Putamen (tissue), 1 donor: ENCODE data around the gene ST6GALNAC3.
A peak's percentile ranks its signal among the peaks of the same experiment; 100 is the strongest.

Experiments
- DNase-seq: peaks from one replicate; pipeline ENCODE4 v3.0.0-alpha.2; 2016; ENCODE audit warnings: low spot score

ST6GALNAC3 gene

DNA sequence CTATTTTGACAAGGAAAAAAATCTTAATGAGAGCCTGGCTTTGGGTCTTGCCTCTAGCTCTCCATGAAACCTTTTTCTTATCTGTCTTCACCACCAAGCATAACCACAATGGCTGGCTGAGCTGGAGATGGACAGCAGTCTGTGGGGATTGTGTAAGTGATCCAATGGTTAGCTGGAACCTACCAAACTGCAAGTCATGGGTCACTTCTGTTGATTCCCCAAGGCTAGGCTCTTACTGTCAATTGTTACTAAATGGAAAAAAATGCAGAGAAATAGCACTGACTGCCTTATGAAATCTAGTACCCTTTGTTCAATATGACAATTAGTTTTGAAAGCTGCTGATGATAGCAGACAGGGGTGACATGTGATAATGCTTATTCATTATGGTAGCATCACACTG, 359.0 kb downstream of the ST6GALNAC3 start:
- no peak for DNase-seq

DNA sequence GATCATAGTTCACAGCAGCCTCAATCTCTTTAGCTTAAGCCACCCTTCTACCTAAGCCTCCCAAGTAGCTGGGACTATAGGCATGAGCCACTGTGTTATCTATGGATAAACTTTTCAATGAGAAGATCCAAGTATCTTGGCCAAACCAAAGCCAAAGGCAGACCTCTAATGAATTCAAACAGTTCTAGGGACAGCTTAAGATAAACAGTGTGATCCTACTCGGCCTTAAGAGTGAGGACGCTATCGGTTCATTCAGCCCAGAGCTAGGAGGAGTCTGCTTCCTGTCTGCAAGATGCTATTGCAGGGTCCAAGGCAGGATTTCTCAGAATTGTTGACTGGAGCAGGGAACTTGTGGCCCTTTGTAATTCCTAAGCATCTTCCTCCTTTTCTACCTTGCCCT, 368.7 kb downstream of the ST6GALNAC3 start:
- no peak for DNase-seq

- DNase-seq, result no peak
Observed at GRCh38 chr1:76444773-76445172, 370.2 kb downstream of the ST6GALNAC3 start.

DNA sequence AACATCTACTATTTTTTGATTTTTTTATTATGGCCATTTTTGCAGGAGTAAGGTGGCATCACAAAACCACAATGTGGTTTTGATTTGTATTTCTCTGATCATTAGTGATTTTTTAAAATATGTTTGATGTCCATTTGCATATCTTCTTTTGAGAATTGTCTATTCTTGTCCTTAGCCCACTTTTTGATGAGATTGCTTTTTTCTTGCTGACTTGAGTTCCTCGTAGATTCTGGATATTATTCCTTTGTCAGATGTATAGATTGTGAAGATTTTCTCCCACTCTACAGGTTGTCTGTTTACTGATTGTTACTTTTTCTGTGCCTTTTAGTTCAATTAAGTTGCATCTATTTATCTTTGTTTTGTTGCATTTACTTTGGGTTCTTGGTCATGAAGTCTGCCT, 375.7 kb downstream of the ST6GALNAC3 start:
- no peak for DNase-seq

- peak; percentile 80 for DNase-seq
Observed at GRCh38 chr1:76463278-76463677, 388.7 kb downstream of the ST6GALNAC3 start.

DNA sequence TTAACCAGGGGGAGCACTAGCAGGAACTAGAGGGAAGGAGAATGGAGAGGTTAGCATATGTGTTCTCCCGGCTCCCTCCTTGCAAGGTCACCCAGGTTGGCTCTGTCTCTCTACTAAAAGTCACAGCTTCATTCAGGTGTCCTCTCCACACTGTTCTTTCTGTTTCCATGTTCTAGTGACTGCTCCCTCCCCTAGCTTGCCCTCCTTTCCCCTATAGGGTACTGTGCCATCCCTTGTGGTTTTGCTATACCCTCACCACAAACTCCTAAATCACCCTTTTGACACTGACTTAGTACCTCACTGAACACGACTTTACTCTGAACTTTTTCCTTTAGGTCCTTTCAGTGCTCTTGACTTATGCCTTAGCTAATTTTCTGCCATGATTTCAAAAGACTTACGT, 389.3 kb downstream of the ST6GALNAC3 start:
- no peak for DNase-seq

GRCh38 chr1:76465030-76465429, 390.5 kb downstream of the ST6GALNAC3 start:
- no peak for DNase-seq

DNA sequence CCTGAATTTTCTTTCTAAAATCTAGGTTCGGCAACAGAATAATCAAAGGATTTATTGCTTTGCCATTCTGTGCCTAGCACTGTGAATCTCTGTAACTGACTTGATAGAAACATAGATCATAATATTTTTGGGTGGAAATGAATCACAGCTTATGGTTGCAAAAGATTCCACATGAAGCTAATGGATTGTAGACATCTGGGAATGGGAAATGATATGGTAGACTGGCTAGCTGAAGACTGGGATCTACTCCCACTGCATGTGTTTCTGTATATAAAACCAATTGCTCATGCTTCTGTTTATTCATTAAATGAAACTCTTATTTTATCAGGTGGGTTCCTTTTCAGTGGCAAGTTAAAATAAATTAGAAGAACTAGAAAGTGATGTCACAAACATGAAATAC, 395.6 kb downstream of the ST6GALNAC3 start:
- no peak for DNase-seq

DNA sequence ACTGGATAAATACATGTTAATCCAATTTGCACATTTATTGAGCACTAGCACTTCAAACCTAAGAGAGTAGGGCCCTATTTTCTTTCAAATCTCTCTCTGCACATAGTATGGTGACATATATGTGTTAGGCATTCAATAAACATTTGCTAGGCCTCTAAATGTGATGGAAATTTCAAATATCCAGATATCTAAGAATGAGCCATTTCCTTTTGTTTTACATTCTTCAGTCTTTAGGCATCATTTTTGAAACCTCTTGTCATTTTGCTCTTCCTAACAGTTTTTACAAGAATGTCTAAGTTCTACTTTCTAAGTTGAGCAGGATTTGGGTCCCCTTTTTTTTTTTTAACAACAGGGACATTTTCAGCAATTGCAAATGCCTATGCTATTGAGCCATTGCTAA, 397.0 kb downstream of the ST6GALNAC3 start:
- no peak for DNase-seq

DNA sequence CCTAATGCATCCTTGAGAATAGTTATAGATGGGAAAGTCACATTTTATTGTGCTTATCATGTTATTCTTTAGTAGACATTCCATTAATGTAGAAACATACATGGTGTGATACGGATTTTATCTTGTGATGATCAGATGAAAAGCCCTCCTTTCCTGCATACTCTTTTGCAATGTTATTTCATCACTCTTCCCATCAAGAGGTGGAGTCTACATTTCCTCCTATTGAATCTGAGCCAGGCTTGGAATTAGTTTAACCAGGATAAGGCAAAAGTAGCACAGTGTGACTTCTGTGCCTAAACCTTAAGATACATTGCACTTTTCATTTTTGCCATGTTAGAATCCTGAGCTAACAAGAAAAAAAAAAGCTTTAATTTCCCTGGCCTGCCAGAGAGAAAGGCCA, 399.0 kb downstream of the ST6GALNAC3 start:
- no peak for DNase-seq

DNA sequence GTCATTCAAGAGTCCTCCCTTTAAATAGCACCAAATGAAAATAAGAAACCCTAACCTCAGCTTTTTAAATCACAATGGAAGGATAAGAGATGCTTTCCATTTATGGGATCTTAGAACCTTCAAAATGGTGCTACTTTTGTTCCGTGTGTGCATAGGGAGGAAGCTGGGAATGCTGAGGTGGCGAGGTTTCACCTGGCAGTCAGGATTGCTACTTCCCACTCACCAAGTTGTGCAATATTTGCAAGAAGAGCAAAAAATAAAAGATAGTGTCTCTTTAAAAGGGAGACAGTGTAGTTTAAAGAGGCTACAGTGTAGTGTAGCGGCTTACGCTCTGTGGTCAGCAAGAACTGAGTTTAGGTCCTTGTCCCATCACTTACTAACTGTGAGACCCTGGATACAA, 400.4 kb downstream of the ST6GALNAC3 start:
- peak; percentile 47 for DNase-seq

- no peak for DNase-seq
Observed at GRCh38 chr1:76477156-76477555, 402.6 kb downstream of the ST6GALNAC3 start.

DNA sequence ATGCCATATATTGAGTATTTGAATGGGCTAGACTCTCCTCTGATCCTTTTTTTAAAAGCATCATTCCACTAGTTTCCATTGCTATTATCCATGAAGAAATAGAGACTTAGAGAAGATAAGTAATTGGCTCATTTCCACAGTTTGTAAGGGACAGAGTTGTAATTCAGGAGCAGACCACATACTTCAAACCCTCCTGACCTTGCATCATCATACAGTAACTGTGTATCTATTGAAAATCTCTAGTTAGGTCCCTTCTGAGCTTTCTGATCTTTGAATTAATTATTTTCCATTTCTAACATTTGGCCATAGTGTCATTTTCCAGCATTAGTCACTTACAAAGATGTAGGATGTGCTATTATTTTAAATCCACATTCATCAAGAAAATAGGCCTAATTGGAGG, 406.3 kb downstream of the ST6GALNAC3 start:
- no peak for DNase-seq

- DNase-seq, result no peak
Observed at GRCh38 chr1:76481672-76482071, 407.1 kb downstream of the ST6GALNAC3 start.

DNA sequence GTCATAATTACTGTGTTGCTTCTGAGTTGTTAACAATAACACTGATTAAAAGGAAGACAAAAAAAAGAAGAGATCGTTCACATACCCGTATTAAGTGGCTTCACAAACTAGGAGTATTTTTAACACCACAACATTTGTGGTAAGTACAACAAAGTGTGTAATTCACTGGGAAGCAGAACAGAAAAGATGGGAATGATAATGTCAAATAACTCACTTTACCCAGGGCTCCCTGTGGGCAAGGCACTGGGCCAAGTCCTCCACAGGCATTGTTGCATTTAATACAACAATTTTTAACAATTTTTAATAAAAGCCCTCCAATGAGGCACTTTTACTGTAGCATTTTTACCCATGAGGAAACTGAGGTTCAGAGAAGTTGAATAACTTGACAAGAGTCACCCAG, 407.7 kb downstream of the ST6GALNAC3 start:
- DNase-seq, result no peak

DNA sequence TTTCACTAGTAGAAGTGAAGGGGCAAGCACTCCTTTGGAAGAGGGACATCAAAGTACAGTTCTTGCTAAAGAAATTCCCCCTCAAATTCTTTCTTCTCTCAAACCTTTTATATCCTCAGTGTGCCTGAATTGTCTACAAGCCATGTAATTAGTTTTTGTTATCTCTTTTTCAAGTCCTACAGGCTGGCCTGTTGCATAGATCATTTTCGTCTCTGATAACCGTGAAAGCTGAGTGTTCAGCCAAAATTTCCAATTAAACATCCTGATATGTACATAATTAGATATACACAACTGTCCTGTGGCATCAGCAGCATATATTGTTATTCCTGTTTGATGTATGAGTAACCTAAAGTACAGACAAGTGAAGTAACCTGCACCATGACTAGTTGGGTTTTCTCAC, 417.2 kb downstream of the ST6GALNAC3 start:
- DNase-seq, result no peak

GRCh38 chr1:76492752-76493430, 418.3 kb downstream of the ST6GALNAC3 start:
- DNase-seq, result no peak

GRCh38 chr1:76494807-76495206, 420.3 kb downstream of the ST6GALNAC3 start:
- DNase-seq, result no peak

- no peak for DNase-seq
Observed at GRCh38 chr1:76496871-76497270, 422.3 kb downstream of the ST6GALNAC3 start.

DNA sequence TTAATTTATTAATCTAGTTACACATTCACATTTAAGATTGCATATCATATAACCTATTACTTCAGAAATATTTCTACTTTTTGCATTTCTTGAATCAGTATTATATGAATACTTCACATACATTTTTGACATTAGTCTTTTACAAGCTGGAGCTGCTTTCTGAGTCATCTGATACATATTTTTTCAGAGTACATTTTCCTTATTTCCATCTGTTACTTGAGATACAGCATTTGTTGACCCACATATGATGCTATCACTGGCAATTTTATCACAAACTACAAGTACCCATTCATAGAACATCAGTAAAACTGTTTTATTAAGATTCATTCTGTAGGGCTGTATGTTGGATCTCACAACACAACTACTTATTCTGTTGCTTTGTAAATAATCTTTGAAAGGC, 425.6 kb downstream of the ST6GALNAC3 start:
- no peak for DNase-seq

DNA sequence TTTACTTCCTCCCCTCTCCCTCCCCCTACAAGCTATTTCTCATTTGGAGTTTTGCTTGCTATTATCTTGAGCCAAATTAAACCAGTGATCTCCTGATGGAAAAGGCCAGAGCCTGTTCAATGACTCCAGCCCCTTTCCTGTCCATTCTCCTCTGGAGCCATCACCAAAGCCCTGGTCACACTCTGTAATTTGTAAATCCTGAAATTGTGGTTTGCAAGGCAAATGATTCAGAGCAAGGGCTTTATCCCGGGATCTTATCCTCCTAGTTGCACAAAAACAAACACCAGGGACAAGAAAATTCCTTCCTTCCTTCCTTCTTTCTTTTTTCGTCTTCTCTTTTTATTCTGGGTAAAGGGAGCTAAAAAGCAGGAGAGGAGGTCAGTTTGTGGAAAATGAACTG, 426.6 kb downstream of the ST6GALNAC3 start:
- DNase-seq, result no peak

- DNase-seq, result no peak
Observed at GRCh38 chr1:76501586-76502219, 427.2 kb downstream of the ST6GALNAC3 start.

- DNase-seq, result no peak
Observed at GRCh38 chr1:76503100-76503499, 428.6 kb downstream of the ST6GALNAC3 start.

- DNase-seq, result no peak
Observed at GRCh38 chr1:76503736-76504135, 429.2 kb downstream of the ST6GALNAC3 start.
